HL-60 (cell line): ENCODE data around the gene ADAM15.

Experiments
- CTCF ChIP-seq: IDR thresholded peaks from one replicate; pipeline ENCODE4 v1.5.1; 2011; ENCODE audit warnings: low read length, control low read depth, inconsistent platforms; ENCODE audit not compliant: insufficient read depth
- GABPA ChIP-seq: IDR thresholded peaks from 2 replicates; pipeline ENCODE4 v1.6.1; 2012; ENCODE audit warnings: low read depth

DNA sequence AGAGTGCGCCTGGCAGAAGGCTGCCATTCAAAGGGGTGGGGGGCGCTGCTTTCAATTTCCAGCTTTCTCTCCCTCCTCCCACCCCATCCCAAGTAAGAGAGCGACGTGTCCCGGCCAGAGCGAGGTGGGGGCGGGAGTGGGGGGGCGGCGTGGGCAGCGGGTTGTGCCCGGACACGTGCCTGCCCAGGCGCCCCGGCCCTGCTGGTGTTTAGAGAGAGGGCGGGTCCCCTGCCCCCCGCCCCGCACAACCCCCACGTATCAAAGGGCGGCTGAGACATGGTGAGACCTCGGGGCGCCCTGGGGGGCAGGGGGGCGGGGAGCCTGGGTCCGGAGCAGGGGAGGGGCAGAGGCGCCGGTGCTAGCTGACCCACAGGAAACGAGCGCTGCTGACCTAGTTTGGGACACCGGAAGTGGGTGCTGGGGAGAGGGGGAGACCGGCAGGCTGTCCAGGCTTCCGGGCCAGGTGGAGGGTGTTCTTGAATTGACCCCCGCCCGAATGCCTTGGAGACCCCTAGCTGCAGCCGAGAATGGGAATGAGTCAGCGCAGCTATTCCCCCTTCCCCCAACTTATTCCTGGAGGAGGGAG, 47.3 kb upstream of the ADAM15 start:
- no peak for TF ChIP-seq CTCF
- TF ChIP-seq GABPA: peak; percentile 28; the same call in 1 of the 2 replicates
